ENCODE results near the gene PALB2. TPM values are rescaled to one million over a fixed set of nuclear protein-coding genes. Genes with fewer than 3 reads are reported as not detected.

The PALB2 gene
- total and polyA plus RNA-seq, 2 of the 8 experiments (the other 6 are each of a cell fraction or from before 2014, with no cell fraction given) = 12.5 to 33.1 TPM

GRCh38 chr16:23663918-23664317 is 22.8 kb upstream of the PALB2 start:
- H2BK5ac ChIP-seq (ENCODE audit: low read depth, low read length) = no peak overlapping the region
- no peak overlapping the region for H3K4me2 ChIP-seq (ENCODE audit: insufficient read depth in 1 of 2, low read depth in 2 of 2, low read length in 2 of 2)
- TF ChIP-seq SIN3A (conservative IDR thresholded peaks at IDR 0.05 in 1 of 2, IDR thresholded peaks at IDR 0.05 in 1 of 2; ENCODE audit: low read depth in 1 of 2, low read length in 2 of 2) (no peak), SIRT6 (IDR thresholded peaks at IDR 0.05; ENCODE audit: low read length) (no peak), CEBPB (IDR thresholded peaks at IDR 0.05; ENCODE audit: low read depth, low read length) (no peak), ZNF274 (IDR thresholded peaks at IDR 0.05; ENCODE audit: borderline replicate concordance, extremely low read depth, low read length) (no peak), TAF1 (IDR thresholded peaks at IDR 0.05; ENCODE audit: low read depth, low read length) (no peak), CTBP2 (IDR thresholded peaks at IDR 0.05; ENCODE audit: borderline replicate concordance, insufficient read depth, insufficient read length, low read length) (no peak), TBP (IDR thresholded peaks at IDR 0.05; ENCODE audit: low read depth, low read length) (no peak)
- DNase-seq (ENCODE audit: low read depth in 1 of 2, low spot score in 2 of 2) (no peak), FAIRE-seq (no peak)
- H2BK12ac ChIP-seq (ENCODE audit: low read depth, low read length) = no peak overlapping the region
- H4K8ac ChIP-seq (ENCODE audit: extremely low read depth, insufficient read depth, low read length) = no peak overlapping the region
- no peak overlapping the region for H3K14ac ChIP-seq (ENCODE audit: insufficient read length)
- ChIA-PET POLR2A (ENCODE audit: partially characterized antibody) (interaction anchor here (0.7 to 2.2 kb wide), 6 partner anchors 13 to 120 kb away, joined by 3 to 9 read pairs (median 4); partner anchors contain the start of genes EARS2, PLK1 and UBFD1), CTCF (ENCODE audit: partially characterized antibody) (interaction anchor here (1.5 kb wide), 1 partner anchor 9 kb away, joined by 5 read pairs; no protein-coding TSS in a partner anchor)
- H3K18ac ChIP-seq (ENCODE audit: extremely low read depth, low read length) = no peak overlapping the region
- no peaks in the 10 kb centered on the region for H3K27me3 ChIP-seq (replicated peaks in 1 of 4; ENCODE audit: control insufficient read depth in 3 of 4, extremely low read depth in 1 of 4, insufficient read depth in 3 of 4, low read length in 3 of 4)
- H3K23me2 ChIP-seq (ENCODE audit: low read depth, low read length) = no peaks in the 10 kb centered on the region
- H3K79me2 ChIP-seq (ENCODE audit: control insufficient read depth in 1 of 2, insufficient read depth in 2 of 2, low read length in 2 of 2) = no peaks in the 10 kb centered on the region
- no peaks in the 10 kb centered on the region for H3K79me1 ChIP-seq (ENCODE audit: low read depth, low read length)
- H3K9me3 ChIP-seq (ENCODE audit: insufficient read depth in 2 of 2, low read depth in 1 of 2, low read length in 1 of 2) = no peaks in the 10 kb centered on the region
- no peak overlapping the region for H2AK5ac ChIP-seq (ENCODE audit: low read depth, low read length)
- peaks cover 25 to 86% (median 69%) of the 10 kb centered on the region in 4 experiments for H3K36me3 ChIP-seq (ENCODE audit: control insufficient read depth in 2 of 4, insufficient read depth in 4 of 4, low read length in 3 of 4)
- H2AFZ ChIP-seq (ENCODE audit: low read length) = no peak overlapping the region
- H4K91ac ChIP-seq (replicated peaks; ENCODE audit: insufficient read length, low read length) = no peak overlapping the region
- no peak overlapping the region for H3K56ac ChIP-seq (replicated peaks; ENCODE audit: insufficient read length, low read depth, low read length)
- H3K9ac ChIP-seq (replicated peaks in 1 of 4; ENCODE audit: extremely low read depth in 1 of 4, low read depth in 3 of 4, low read length in 3 of 4) = no peak overlapping the region
- no peak overlapping the region for H2BK20ac ChIP-seq (ENCODE audit: low read length)
- no peak overlapping the region for H3K4me3 ChIP-seq (ENCODE audit: extremely low read depth in 1 of 4, insufficient read depth in 2 of 4, low read depth in 3 of 4, low read length in 4 of 4)
- H3K23ac ChIP-seq (ENCODE audit: insufficient read length) = no peak overlapping the region
- H2BK120ac ChIP-seq (replicated peaks; ENCODE audit: low read depth, low read length) = no peak overlapping the region
- H3K4me1 ChIP-seq (replicated peaks in 1 of 4; ENCODE audit: control insufficient read depth in 3 of 4, insufficient read depth in 4 of 4, low read length in 3 of 4) = no peaks in the 10 kb centered on the region
- no peak overlapping the region for H2BK15ac ChIP-seq (ENCODE audit: low read length)
- H3K27ac ChIP-seq (ENCODE audit: low read depth, low read length) = no peak overlapping the region
- H4K20me1 ChIP-seq (replicated peaks in 1 of 2; ENCODE audit: control insufficient read depth in 1 of 2, insufficient read depth in 2 of 2, low read length in 2 of 2) = peaks cover 2 to 3% of the 10 kb centered on the region in 2 experiments
- no peak overlapping the region for H4K5ac ChIP-seq (ENCODE audit: insufficient read length, low read depth, low read length)
- no peak overlapping the region for H3K4ac ChIP-seq (replicated peaks; ENCODE audit: insufficient read length, low read depth, low read length)
- WGBS, 2 experiments (ENCODE audit: extremely low coverage in 1 of 2, insufficient coverage in 1 of 2, insufficient read length in 1 of 2, insufficient replicate concordance in 2 of 2, low coverage in 1 of 2, low lambda C conversion rate in 2 of 2, missing lambda C conversion rate in 1 of 2) = 90% methylated on average over 2 of the region's 2 CpGs; no CpG with 5 or more reads in 1 of the 2 experiments

All from H1 (cell line).